ENCODE measurements around the gene SSB. TPM values are rescaled to one million over a fixed set of nuclear protein-coding genes. Genes with fewer than 3 reads are reported as not detected.

Gene SSB
- total and polyA plus RNA-seq, 2 of the 4 experiments (the other 2 are of a cell fraction), result 41.2 to 75.5 TPM

GRCh38 chr2:169782513-169782912, 16.2 kb upstream of the SSB start:
- DNase-seq, result no peak
- WGBS, 2 experiments (ENCODE audit: extremely low coverage in 2 of 2, insufficient read length in 1 of 2), result no CpG with 5 or more reads among the region's 1 CpG
- CTCF ChIA-PET, result no interaction called here
- no peak for ATAC-seq (ENCODE audit: low read depth)
- H2BK15ac ChIP-seq (ENCODE audit: low read depth, low read length), result no peak overlapping the region
- no peak overlapping the region for H3K18ac ChIP-seq (ENCODE audit: low read depth, low read length)
- no peaks in the 10 kb centered on the region for H3K27me3 ChIP-seq (ENCODE audit: control insufficient read depth, insufficient read depth, low read length)
- no peak overlapping the region for H3K4ac ChIP-seq (ENCODE audit: low read depth, low read length)
- no peaks in the 10 kb centered on the region for H3K9me3 ChIP-seq (ENCODE audit: control insufficient read depth, insufficient read depth, low read length)
- no peak overlapping the region for H4K91ac ChIP-seq (ENCODE audit: insufficient read depth, low read depth, low read length)
- H2AK5ac ChIP-seq (ENCODE audit: low read depth, low read length), result no peak overlapping the region
- no peak overlapping the region for H2BK20ac ChIP-seq (ENCODE audit: low read depth, low read length)
- BruUV-seq (replicated peaks), result no TSS peak
- no peak overlapping the region for H3K56ac ChIP-seq (ENCODE audit: extremely low read depth, insufficient read depth, low read length)
- H3K14ac ChIP-seq (replicated peaks; ENCODE audit: low read depth, low read length), result no peak overlapping the region
- H3K9me1 ChIP-seq (ENCODE audit: insufficient read depth, low read length), result no peaks in the 10 kb centered on the region
- no peaks in the 10 kb centered on the region for H4K20me1 ChIP-seq (ENCODE audit: insufficient read depth, low read length)
- no peaks in the 10 kb centered on the region for H3K4me1 ChIP-seq (ENCODE audit: control insufficient read depth, insufficient read depth, low read length)
- H3K23ac ChIP-seq (ENCODE audit: low read depth, low read length), result no peak overlapping the region
- H4K5ac ChIP-seq (ENCODE audit: low read depth, low read length), result no peak overlapping the region
- no peak overlapping the region for H2BK5ac ChIP-seq (ENCODE audit: low read depth, low read length, poor library complexity, severe bottlenecking)
- dilution Hi-C loops (cut with HindIII; ENCODE audit: low sequenced_read_pairs, unreplicated experiment), result no loop called here
- intact Hi-C loops (cut with micrococcal nuclease), result no loop called here
- no peaks in the 10 kb centered on the region for H3K79me1 ChIP-seq (ENCODE audit: low read depth in 1 of 2, low read length in 2 of 2)
- no peak overlapping the region for H2BK120ac ChIP-seq (ENCODE audit: low read depth, low read length)
- in situ Hi-C loops (cut with MboI; ENCODE audit: low sequenced_read_pairs), result no loop called here
- no peak overlapping the region for H3K27ac ChIP-seq (ENCODE audit: insufficient read depth, low read length)
- no peak overlapping the region for H2AK9ac ChIP-seq (replicated peaks; ENCODE audit: low read depth, low read length, poor library complexity)
- TF ChIP-seq POLR2A (IDR thresholded peaks at IDR 0.05; ENCODE audit: low read depth, low read length) (no peak), FOS (IDR thresholded peaks at IDR 0.05; ENCODE audit: low read depth, low read length) (no peak), SMC3 (IDR thresholded peaks at IDR 0.05; ENCODE audit: low read depth, low read length) (no peak), NFE2L2 (IDR thresholded peaks at IDR 0.05; ENCODE audit: low read depth, low read length) (no peak), USF2 (IDR thresholded peaks at IDR 0.05; ENCODE audit: low read depth, low read length) (no peak), MAZ (IDR thresholded peaks at IDR 0.05; ENCODE audit: borderline replicate concordance, low read depth, low read length) (no peak), MAFK (IDR thresholded peaks at IDR 0.05; ENCODE audit: low read depth, low read length) (no peak), RFX5 (IDR thresholded peaks at IDR 0.05; ENCODE audit: low read depth, low read length) (no peak), BHLHE40 (IDR thresholded peaks at IDR 0.05; ENCODE audit: low read depth, low read length) (no peak)
- TF ChIP-seq, protein P1, sequence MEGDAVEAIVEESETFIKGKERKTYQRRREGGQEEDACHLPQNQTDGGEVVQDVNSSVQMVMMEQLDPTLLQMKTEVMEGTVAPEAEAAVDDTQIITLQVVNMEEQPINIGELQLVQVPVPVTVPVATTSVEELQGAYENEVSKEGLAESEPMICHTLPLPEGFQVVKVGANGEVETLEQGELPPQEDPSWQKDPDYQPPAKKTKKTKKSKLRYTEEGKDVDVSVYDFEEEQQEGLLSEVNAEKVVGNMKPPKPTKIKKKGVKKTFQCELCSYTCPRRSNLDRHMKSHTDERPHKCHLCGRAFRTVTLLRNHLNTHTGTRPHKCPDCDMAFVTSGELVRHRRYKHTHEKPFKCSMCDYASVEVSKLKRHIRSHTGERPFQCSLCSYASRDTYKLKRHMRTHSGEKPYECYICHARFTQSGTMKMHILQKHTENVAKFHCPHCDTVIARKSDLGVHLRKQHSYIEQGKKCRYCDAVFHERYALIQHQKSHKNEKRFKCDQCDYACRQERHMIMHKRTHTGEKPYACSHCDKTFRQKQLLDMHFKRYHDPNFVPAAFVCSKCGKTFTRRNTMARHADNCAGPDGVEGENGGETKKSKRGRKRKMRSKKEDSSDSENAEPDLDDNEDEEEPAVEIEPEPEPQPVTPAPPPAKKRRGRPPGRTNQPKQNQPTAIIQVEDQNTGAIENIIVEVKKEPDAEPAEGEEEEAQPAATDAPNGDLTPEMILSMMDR (conservative IDR thresholded peaks at IDR 0.05; ENCODE audit: low read depth, low read length), result no peak
- H3K4me3 ChIP-seq (ENCODE audit: insufficient read depth, low read depth, low read length), result no peak overlapping the region
- H3K36me3 ChIP-seq (ENCODE audit: control insufficient read depth, insufficient read depth, low read length), result no peaks in the 10 kb centered on the region
- H4K8ac ChIP-seq (ENCODE audit: low read depth in 2 of 2, low read length in 2 of 2), result no peak overlapping the region
- H2AFZ ChIP-seq (replicated peaks; ENCODE audit: low read length, poor library complexity), result no peak overlapping the region
- H3K4me2 ChIP-seq (ENCODE audit: low read depth, low read length), result no peak overlapping the region
- H3K9ac ChIP-seq (ENCODE audit: low read depth, low read length), result no peak overlapping the region
- POLR2A ChIA-PET (ENCODE audit: unreplicated experiment), result no interaction called here

Data from IMR-90 (cell line).